Stimulated activated CD4-positive, alpha-beta T cell treated with anti-CD3 and anti-CD28 coated beads, TNF-alpha, amount 100 ng/mL, for 24 hours (primary cell): ENCODE data around the gene B3GNT9.
A peak's percentile ranks its signal among the peaks of the same experiment; 100 is the strongest.

Experiments used
- DNase-seq, 3 experiments: peaks; one replicate each; pipeline ENCODE4 v3.0.0-alpha.2; 2020; ENCODE audit warnings: low read depth in 3 of 3

Gene B3GNT9

GRCh38 chr16:67150833-67151396 is at the start of gene B3GNT9:
Gene B3GNT9 (minus strand): TSS chr16:67150998. CDS start chr16:67150485, 513 bp downstream.
- no peak for DNase-seq

GRCh38 chr16:67200491-67200890 is 49.7 kb upstream of the B3GNT9 start:
- DNase-seq = no peak

GRCh38 chr16:67199808-67200198 is 49.0 kb upstream of the B3GNT9 start:
- no peak for DNase-seq

- DNase-seq = no peak
Observed at GRCh38 chr16:67199011-67199807, 48.4 kb upstream of the B3GNT9 start, which contains the start of gene ELMO3. Gene ELMO3 (plus strand): TSS chr16:67199131. CDS start chr16:67199327, 196 bp downstream.

- DNase-seq = no peak
Observed at GRCh38 chr16:67198238-67198734, 47.5 kb upstream of the B3GNT9 start.

GRCh38 chr16:67197704-67198103 is 46.9 kb upstream of the B3GNT9 start:
- DNase-seq = no peak

- no peak for DNase-seq
Observed at GRCh38 chr16:67196881-67197280, 46.1 kb upstream of the B3GNT9 start.

GRCh38 chr16:67195676-67196075 is 44.9 kb upstream of the B3GNT9 start:
- no peak for DNase-seq

GRCh38 chr16:67194260-67194659 is 43.5 kb upstream of the B3GNT9 start:
- DNase-seq = no peak

- DNase-seq = no peak
Observed at GRCh38 chr16:67193536-67193935, 42.7 kb upstream of the B3GNT9 start.

GRCh38 chr16:67192781-67193361 is 42.1 kb upstream of the B3GNT9 start:
- DNase-seq = no peak

GRCh38 chr16:67191995-67192681 is 41.3 kb upstream of the B3GNT9 start, which contains the start of gene E2F4:
Gene E2F4 (plus strand): TSS chr16:67192155. CDS start chr16:67192228, 73 bp downstream.
- peak; percentile 72 to 89 (median 79) for DNase-seq

- DNase-seq = no peak
Observed at GRCh38 chr16:67191411-67191994, 40.7 kb upstream of the B3GNT9 start.

- DNase-seq = no peak
Observed at GRCh38 chr16:67190448-67191399, 39.9 kb upstream of the B3GNT9 start.

- no peak for DNase-seq
Observed at GRCh38 chr16:67190041-67190440, 39.2 kb upstream of the B3GNT9 start, which contains the start of gene EXOC3L1. Gene EXOC3L1 (minus strand): TSS chr16:67190136. CDS start chr16:67189676, 460 bp downstream.

GRCh38 chr16:67188798-67189197 is 38.0 kb upstream of the B3GNT9 start:
- no peak for DNase-seq

- DNase-seq = no peak
Observed at GRCh38 chr16:67188323-67188722, 37.5 kb upstream of the B3GNT9 start.

GRCh38 chr16:67187175-67187890 is 36.5 kb upstream of the B3GNT9 start:
- no peak for DNase-seq

- no peak for DNase-seq
Observed at GRCh38 chr16:67186550-67186950, 35.8 kb upstream of the B3GNT9 start.
